ENCODE results near the gene TEX29.

TEX29 gene

GRCh38 chr13:111322001-111322915 is 1.8 kb downstream of the TEX29 start:
- DNase-seq (ENCODE audit: low read depth): no peak

GRCh38 chr13:111322916-111323331 is 2.5 kb downstream of the TEX29 start:
- no peak for DNase-seq (ENCODE audit: low read depth)

- no peak for DNase-seq (ENCODE audit: low read depth)
These were observed 3.1 kb downstream of the TEX29 start for GRCh38 chr13:111323549-111323948.

- DNase-seq (ENCODE audit: low read depth): no peak
These were observed 3.7 kb downstream of the TEX29 start for GRCh38 chr13:111323950-111324651.

- no peak for DNase-seq (ENCODE audit: low read depth)
These were observed 4.3 kb downstream of the TEX29 start for GRCh38 chr13:111324736-111325135.

GRCh38 chr13:111325146-111325890 is 4.9 kb downstream of the TEX29 start:
- DNase-seq (ENCODE audit: low read depth): no peak

GRCh38 chr13:111325941-111326620 is 5.6 kb downstream of the TEX29 start:
- DNase-seq (ENCODE audit: low read depth): no peak

GRCh38 chr13:111326621-111326965 is 6.2 kb downstream of the TEX29 start:
- DNase-seq (ENCODE audit: low read depth): no peak

GRCh38 chr13:111326981-111327642 is 6.7 kb downstream of the TEX29 start:
- no peak for DNase-seq (ENCODE audit: low read depth)

GRCh38 chr13:111327730-111328573 is 7.5 kb downstream of the TEX29 start:
- DNase-seq (ENCODE audit: low read depth): no peak

GRCh38 chr13:111328574-111329410 is 8.3 kb downstream of the TEX29 start:
- no peak for DNase-seq (ENCODE audit: low read depth)

- no peak for DNase-seq (ENCODE audit: low read depth)
These were observed 9.2 kb downstream of the TEX29 start for GRCh38 chr13:111329641-111330040.

- DNase-seq (ENCODE audit: low read depth): no peak
These were observed 9.7 kb downstream of the TEX29 start for GRCh38 chr13:111330066-111330610.

GRCh38 chr13:111335298-111335697 is 14.9 kb downstream of the TEX29 start:
- no peak for DNase-seq (ENCODE audit: low read depth)

GRCh38 chr13:111336666-111337065 is 16.2 kb downstream of the TEX29 start:
- no peak for DNase-seq (ENCODE audit: low read depth)

GRCh38 chr13:111337206-111337605 is 16.8 kb downstream of the TEX29 start:
- no peak for DNase-seq (ENCODE audit: low read depth)

- no peak for DNase-seq (ENCODE audit: low read depth)
These were observed 17.3 kb downstream of the TEX29 start for GRCh38 chr13:111337741-111338140.

- no peak for DNase-seq (ENCODE audit: low read depth)
These were observed 18.4 kb downstream of the TEX29 start for GRCh38 chr13:111338841-111339240.

Data from stimulated activated CD8-positive, alpha-beta memory T cell treated with anti-CD3 and anti-CD28 coated beads, Interleukin-4, amount 100 ng/mL, for 24 hours (primary cell).